ENCODE data around the gene PHC3.

Gene PHC3

GRCh38 chr3:170180908-170181885, at the start of gene PHC3:
TSS of gene PHC3 (minus strand) at chr3:170181733. CDS start at chr3:170181715, 18 bp downstream.
- Histone ChIP-seq H3K9me3 (replicated peaks in 1 of 11) (no peaks in the 10 kb centered on the region), H3K4me1 (peaks cover 18 to 28% (median 21%) of the 10 kb centered on the region in 10 experiments), H3K27ac (peak within 1 kb of the TSS; percentile 91 to 99 (median 97)), H4K20me1 (peaks cover 0 to 39% (median 3%) of the 10 kb centered on the region in 11 experiments; a peak in 5 of 22 replicates), H3K36me3 (peaks cover 25 to 28% (median 26%) of the 10 kb centered on the region in 11 experiments), H3K9ac (peak within 1 kb of the TSS; percentile 93 to 99 (median 95)), H3K4me2 (peak within 1 kb of the TSS; percentile 86 to 99 (median 94)), H3K27me3 (no peaks in the 10 kb centered on the region), H3K4me3 (peak within 1 kb of the TSS; percentile 70 to 91 (median 78))
- TF ChIP-seq Cebpa-rat (IDR thresholded peaks at IDR 0.05): peak in 7 of 11 experiments; percentile 18 to 82 (median 49); a peak in 8 of 22 replicates

GRCh38 chr3:170228093-170228766, 46.7 kb upstream of the PHC3 start:
- peaks cover 23 to 31% (median 28%) of the 10 kb centered on the region in 10 experiments for H3K4me1 ChIP-seq
- no peak for TF ChIP-seq Cebpa-rat (IDR thresholded peaks at IDR 0.05)
- no peak overlapping the region for H3K4me3 ChIP-seq
- no peak overlapping the region for H3K9ac ChIP-seq
- H3K9me3 ChIP-seq (replicated peaks in 1 of 11): peaks cover 0 to 11% (median 6%) of the 10 kb centered on the region in 11 experiments; a peak in 11 of 22 replicates
- H3K36me3 ChIP-seq: peaks cover 0 to 8% (median 0%) of the 10 kb centered on the region in 11 experiments; a peak in 1 of 22 replicates
- no peak overlapping the region for H3K4me2 ChIP-seq
- H3K27ac ChIP-seq: no peak overlapping the region
- no peaks in the 10 kb centered on the region for H3K27me3 ChIP-seq
- H4K20me1 ChIP-seq: peaks cover 0 to 55% (median 22%) of the 10 kb centered on the region in 11 experiments; a peak in 12 of 22 replicates

- Histone ChIP-seq H3K27ac (no peak overlapping the region), H3K9ac (no peak overlapping the region), H3K4me2 (no peak overlapping the region), H3K9me3 (replicated peaks in 1 of 11) (peaks cover 0 to 11% (median 6%) of the 10 kb centered on the region in 11 experiments; a peak in 11 of 22 replicates), H4K20me1 (peaks cover 0 to 50% (median 17%) of the 10 kb centered on the region in 11 experiments; a peak in 12 of 22 replicates), H3K36me3 (peaks cover 0 to 8% (median 0%) of the 10 kb centered on the region in 11 experiments; a peak in 1 of 22 replicates), H3K4me1 (peaks cover 13 to 23% (median 18%) of the 10 kb centered on the region in 10 experiments; a peak in 19 of 20 replicates), H3K4me3 (no peak overlapping the region), H3K27me3 (no peaks in the 10 kb centered on the region)
- TF ChIP-seq Cebpa-rat (IDR thresholded peaks at IDR 0.05): no peak
Observed at GRCh38 chr3:170226426-170226960, 45.0 kb upstream of the PHC3 start.

GRCh38 chr3:170225166-170225565, 43.6 kb upstream of the PHC3 start:
- TF ChIP-seq Cebpa-rat (IDR thresholded peaks at IDR 0.05): no peak
- no peak overlapping the region for H3K27ac ChIP-seq

GRCh38 chr3:170222647-170223541, 41.4 kb upstream of the PHC3 start:
- H3K9me3 ChIP-seq (replicated peaks in 1 of 11): no peaks in the 10 kb centered on the region; a peak in 2 of 22 replicates
- H3K4me1 ChIP-seq: peaks cover 13 to 22% (median 20%) of the 10 kb centered on the region in 10 experiments; a peak in 18 of 20 replicates
- H3K27me3 ChIP-seq: no peaks in the 10 kb centered on the region
- peak overlapping the region; percentile 84 to 96 (median 90) for H3K4me3 ChIP-seq
- TF ChIP-seq Cebpa-rat (IDR thresholded peaks at IDR 0.05): no peak
- H3K9ac ChIP-seq: peak overlapping the region; percentile 90 to 97 (median 96)
- peaks cover 0 to 38% (median 13%) of the 10 kb centered on the region in 11 experiments; a peak in 9 of 22 replicates for H4K20me1 ChIP-seq
- peak overlapping the region; percentile 95 to 99 (median 97) for H3K27ac ChIP-seq
- H3K4me2 ChIP-seq: peak overlapping the region; percentile 81 to 97 (median 91)
- 0 out of 22 replicates have a peak, but pooled peaks cover 0 to 8% (median 0%) of the 10 kb centered on the region in 11 experiments for H3K36me3 ChIP-seq

More at GRCh38 chr3:170225166-170225565, 43.6 kb upstream of the PHC3 start:
- H4K20me1 ChIP-seq: peaks cover 0 to 50% (median 17%) of the 10 kb centered on the region in 11 experiments; a peak in 12 of 22 replicates
- H3K9ac ChIP-seq: no peak overlapping the region
- 0 out of 22 replicates have a peak, but pooled peaks cover 0 to 8% (median 0%) of the 10 kb centered on the region in 11 experiments for H3K36me3 ChIP-seq
- no peak overlapping the region for H3K4me3 ChIP-seq
- peaks cover 0 to 3% (median 1%) of the 10 kb centered on the region in 11 experiments; a peak in 11 of 22 replicates for H3K9me3 ChIP-seq (replicated peaks in 1 of 11)
- H3K27me3 ChIP-seq: no peaks in the 10 kb centered on the region
- no peak overlapping the region for H3K4me2 ChIP-seq
- peaks cover 13 to 22% (median 20%) of the 10 kb centered on the region in 10 experiments; a peak in 18 of 20 replicates for H3K4me1 ChIP-seq

- H3K4me2 ChIP-seq: peak within 1 kb of the TSS; percentile 81 to 97 (median 91)
- H3K9ac ChIP-seq: peak within 1 kb of the TSS; percentile 90 to 97 (median 96)
- peak within 1 kb of the TSS; percentile 84 to 96 (median 90) for H3K4me3 ChIP-seq
- H3K27me3 ChIP-seq: no peaks in the 10 kb centered on the region
- H3K27ac ChIP-seq: peak within 1 kb of the TSS; percentile 95 to 99 (median 97)
- peaks cover 0 to 31% (median 8%) of the 10 kb centered on the region in 11 experiments; a peak in 8 of 22 replicates for H4K20me1 ChIP-seq
- peaks cover 0 to 4% (median 2%) of the 10 kb centered on the region in 11 experiments; a peak in 14 of 22 replicates for H3K9me3 ChIP-seq (replicated peaks in 1 of 11)
- no peak for TF ChIP-seq Cebpa-rat (IDR thresholded peaks at IDR 0.05)
- peaks cover 13 to 22% (median 20%) of the 10 kb centered on the region in 10 experiments; a peak in 18 of 20 replicates for H3K4me1 ChIP-seq
- 0 out of 22 replicates have a peak, but pooled peaks cover 0 to 8% (median 0%) of the 10 kb centered on the region in 11 experiments for H3K36me3 ChIP-seq
Observed at GRCh38 chr3:170221924-170222646, 40.6 kb upstream of the PHC3 start, which contains the start of gene PRKCI. TSS of gene PRKCI (plus strand) at chr3:170222424. CDS start at chr3:170222670, 246 bp downstream.

GRCh38 chr3:170220871-170221270, 39.3 kb upstream of the PHC3 start:
- peaks cover 13 to 22% (median 20%) of the 10 kb centered on the region in 10 experiments; a peak in 18 of 20 replicates for H3K4me1 ChIP-seq
- H3K27me3 ChIP-seq: no peaks in the 10 kb centered on the region
- H3K4me2 ChIP-seq: no peak overlapping the region

More at GRCh38 chr3:170220871-170221270, 39.3 kb upstream of the PHC3 start:
- H3K4me3 ChIP-seq: no peak overlapping the region
- H3K36me3 ChIP-seq: 0 out of 22 replicates have a peak, but pooled peaks cover 0 to 5% (median 0%) of the 10 kb centered on the region in 11 experiments
- H3K9me3 ChIP-seq (replicated peaks in 1 of 11): peaks cover 5 to 16% (median 13%) of the 10 kb centered on the region in 11 experiments; a peak in 16 of 22 replicates
- no peak overlapping the region for H3K27ac ChIP-seq
- no peak for TF ChIP-seq Cebpa-rat (IDR thresholded peaks at IDR 0.05)
- H3K9ac ChIP-seq: no peak overlapping the region
- H4K20me1 ChIP-seq: peaks cover 0 to 20% (median 4%) of the 10 kb centered on the region in 11 experiments; a peak in 5 of 22 replicates

Measured in BLaER1 treated with 17β-estradiol and CSF1 and Interleukin-3, amounts not matched to agents 10 nM and 100 nM (cell line).